ENCODE data around the gene NEK5.

The NEK5 gene

DNA sequence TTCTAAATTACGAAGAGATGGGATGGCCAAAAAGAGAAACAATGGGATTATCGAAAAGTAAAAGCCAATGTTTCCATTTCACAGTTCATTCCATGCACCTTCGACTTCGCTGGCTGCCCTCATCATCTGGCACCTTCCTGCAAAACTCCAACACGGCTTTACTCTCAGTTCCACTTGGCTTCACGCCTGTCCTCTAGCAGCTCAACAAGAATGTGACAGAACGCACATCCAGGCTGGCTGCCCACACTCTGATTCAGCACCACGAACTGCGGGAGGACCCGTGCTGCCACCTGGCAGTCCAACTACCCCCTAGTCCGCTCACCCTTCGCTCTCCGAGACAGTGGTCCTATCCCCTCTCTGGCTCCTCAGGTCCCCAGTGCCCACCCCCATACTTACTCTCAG lies 129.4 kb downstream of the NEK5 start:
- TF ChIP-seq, protein P1, sequence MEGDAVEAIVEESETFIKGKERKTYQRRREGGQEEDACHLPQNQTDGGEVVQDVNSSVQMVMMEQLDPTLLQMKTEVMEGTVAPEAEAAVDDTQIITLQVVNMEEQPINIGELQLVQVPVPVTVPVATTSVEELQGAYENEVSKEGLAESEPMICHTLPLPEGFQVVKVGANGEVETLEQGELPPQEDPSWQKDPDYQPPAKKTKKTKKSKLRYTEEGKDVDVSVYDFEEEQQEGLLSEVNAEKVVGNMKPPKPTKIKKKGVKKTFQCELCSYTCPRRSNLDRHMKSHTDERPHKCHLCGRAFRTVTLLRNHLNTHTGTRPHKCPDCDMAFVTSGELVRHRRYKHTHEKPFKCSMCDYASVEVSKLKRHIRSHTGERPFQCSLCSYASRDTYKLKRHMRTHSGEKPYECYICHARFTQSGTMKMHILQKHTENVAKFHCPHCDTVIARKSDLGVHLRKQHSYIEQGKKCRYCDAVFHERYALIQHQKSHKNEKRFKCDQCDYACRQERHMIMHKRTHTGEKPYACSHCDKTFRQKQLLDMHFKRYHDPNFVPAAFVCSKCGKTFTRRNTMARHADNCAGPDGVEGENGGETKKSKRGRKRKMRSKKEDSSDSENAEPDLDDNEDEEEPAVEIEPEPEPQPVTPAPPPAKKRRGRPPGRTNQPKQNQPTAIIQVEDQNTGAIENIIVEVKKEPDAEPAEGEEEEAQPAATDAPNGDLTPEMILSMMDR (IDR thresholded peaks at IDR 0.05; ENCODE audit: low read depth, low read length): no peak
- H3K4me3 ChIP-seq (replicated peaks in 1 of 2; ENCODE audit: low read depth in 2 of 2, low read length in 2 of 2): no peak overlapping the region
- DNase-seq (ENCODE audit: low read depth in 2 of 2): peak in 1 of 2 donors; percentile 29

DNA sequence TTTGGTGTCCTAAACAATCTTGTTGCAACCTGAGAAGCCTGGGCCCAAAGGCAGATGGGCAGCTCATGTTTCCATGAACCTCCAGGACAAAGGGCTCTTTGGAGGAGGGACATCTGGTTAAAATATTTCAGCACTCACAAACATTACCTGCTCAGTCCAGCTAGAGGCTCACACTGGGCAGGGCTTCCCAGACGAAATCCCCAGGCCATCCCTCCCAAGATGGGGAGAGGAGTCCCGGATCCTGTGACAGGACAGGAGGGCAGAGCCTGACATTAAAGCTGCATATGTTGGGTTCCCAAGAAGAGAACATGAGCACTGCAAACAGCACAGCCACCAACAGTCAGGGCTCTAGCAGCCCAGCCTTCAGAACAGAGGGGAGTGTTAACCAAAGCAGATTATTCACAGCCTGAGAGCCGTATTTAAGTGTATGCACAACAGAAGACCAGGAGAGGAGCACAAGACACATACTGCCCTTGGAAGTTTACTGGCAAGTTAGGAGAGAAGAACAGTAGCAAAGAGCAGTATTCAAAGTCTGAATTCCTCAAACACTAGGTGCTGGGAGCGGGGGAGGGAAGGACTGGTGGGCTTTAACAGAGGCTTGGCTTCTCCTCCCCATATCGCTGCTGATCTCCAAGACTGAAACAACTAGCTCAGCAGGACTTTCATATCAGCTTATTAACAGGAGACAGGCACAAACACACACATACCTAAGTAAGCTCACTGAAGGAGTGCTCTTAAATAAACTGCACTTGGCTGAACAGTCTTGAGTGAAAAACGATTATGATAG lies 130.0 kb downstream of the NEK5 start:
- TF ChIP-seq, protein P1 (IDR thresholded peaks at IDR 0.05; ENCODE audit: low read depth, low read length): no peak
- DNase-seq (ENCODE audit: low read depth in 2 of 2): no peak
- H3K4me3 ChIP-seq (replicated peaks in 1 of 2; ENCODE audit: low read depth in 2 of 2, low read length in 2 of 2): no peak overlapping the region

DNA sequence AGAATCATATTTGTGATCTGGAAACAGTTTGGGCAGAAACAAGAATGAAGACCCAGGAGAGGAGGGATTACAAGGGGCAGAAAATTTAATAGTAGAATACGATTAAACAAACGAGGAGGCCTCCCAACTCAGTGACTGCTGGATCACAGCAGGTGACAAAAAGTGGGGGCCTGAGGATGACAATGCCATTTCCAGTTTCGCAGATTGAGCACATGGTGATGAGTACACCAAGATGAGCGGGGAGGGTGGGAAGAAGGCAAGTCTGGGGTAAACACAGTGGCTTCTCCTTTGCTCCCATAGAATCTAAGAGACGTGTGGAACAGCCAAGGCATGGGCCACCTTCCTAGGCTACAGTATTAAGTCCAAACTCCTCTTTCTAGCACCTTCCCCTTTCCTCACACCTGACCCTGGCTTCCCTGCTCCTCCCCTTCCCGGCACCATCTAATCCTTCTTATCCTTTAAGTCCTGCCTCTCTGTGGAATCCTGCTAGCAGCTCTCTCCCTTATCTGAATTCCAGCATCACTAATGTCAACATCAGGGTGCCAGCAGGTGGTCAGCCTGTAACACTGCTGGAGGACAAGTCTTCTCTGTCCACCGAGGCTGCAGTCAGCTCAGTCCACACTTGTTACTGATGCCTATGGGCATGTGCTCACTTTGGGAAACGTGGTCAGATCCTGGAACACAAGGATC lies 131.1 kb downstream of the NEK5 start:
- TF ChIP-seq, protein P1 (IDR thresholded peaks at IDR 0.05; ENCODE audit: low read depth, low read length): no peak
- no peak overlapping the region for H3K4me3 ChIP-seq (replicated peaks in 1 of 2; ENCODE audit: low read depth in 2 of 2, low read length in 2 of 2)
- DNase-seq (ENCODE audit: low read depth in 2 of 2): no peak

DNA sequence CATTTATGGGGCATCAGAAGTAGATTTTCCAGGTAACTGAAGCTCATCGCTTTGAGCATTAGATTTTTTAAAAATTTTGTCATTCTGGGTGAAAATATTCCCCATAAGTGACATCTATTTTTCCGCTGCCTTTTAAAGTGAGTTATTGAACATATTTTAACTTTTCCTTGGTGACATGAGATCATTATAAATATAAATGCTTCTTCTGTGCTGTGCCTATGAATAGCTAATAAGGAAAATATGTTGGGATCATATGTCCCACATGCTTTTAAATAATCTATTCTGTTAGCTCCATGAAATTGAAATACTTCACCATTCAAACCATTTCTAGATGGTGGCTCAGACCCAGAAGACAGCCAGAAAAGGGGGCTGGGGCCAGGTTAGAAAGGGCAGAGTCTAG lies 131.7 kb downstream of the NEK5 start:
- no peak for DNase-seq (ENCODE audit: low read depth in 2 of 2)
- H3K4me3 ChIP-seq (replicated peaks in 1 of 2; ENCODE audit: low read depth in 2 of 2, low read length in 2 of 2): no peak overlapping the region
- TF ChIP-seq, protein P1 (IDR thresholded peaks at IDR 0.05; ENCODE audit: low read depth, low read length): no peak

DNA sequence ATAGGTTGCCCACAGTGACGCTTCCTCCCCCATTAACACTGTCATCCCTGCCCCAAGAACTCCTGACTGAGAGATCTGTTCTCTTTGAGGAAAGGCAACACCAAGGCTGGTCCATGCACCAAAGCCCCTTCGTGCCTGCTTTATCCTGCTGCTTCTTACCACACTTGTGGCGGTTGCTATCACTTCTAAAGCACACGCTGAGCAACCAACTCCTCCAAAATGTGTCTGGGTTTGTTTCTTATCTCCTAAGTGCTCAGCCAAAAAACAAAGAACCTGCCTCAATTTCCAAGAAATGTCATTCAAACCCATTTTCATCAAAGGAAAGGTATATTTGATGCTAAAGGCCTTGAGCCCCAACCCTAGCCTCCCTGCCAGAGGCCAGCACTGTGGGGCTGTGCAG lies 132.2 kb downstream of the NEK5 start:
- no peak for DNase-seq (ENCODE audit: low read depth in 2 of 2)
- TF ChIP-seq, protein P1 (IDR thresholded peaks at IDR 0.05; ENCODE audit: low read depth, low read length): no peak
- no peak overlapping the region for H3K4me3 ChIP-seq (replicated peaks in 1 of 2; ENCODE audit: low read depth in 2 of 2, low read length in 2 of 2)

DNA sequence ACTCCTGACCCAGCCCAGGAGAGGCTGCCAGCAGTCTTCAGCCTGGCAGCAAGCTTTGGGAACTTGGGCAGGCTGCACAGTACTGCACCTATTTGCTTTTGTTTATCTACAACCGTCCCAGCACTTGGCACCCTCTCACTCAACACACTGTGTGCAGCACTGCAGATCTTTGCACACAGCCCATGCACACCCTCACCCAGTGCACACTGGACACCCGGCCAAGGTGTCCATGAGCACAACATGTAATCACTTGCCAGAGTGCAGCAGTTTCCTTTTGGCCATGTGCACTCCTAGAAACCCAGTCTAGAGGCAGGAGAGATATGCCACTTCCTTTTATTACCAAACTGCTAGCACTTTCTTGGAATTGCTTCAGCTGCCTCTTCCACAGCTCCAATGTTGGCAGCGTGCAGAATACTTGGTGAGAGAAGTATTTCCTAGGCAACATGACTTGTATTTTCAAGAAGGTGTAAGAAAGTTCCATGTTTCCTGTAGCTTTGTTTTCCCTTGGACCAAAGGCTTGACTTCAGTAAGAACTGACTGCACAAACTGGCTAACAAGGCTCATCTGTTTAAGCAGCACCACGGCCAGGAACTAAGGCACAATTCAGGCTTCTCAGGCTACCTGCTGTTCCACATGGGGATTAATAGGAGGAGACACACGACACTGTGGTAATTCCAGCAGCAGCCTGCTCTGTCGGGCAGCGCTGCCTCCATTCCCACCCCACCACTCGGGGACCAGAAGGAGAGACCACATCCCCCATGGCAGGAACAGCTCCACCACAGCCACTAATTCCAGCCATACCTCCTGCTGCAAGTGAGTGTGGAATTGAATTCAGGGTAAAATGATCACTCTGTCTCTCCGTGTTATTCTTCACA lies 133.0 kb downstream of the NEK5 start:
- peak in 1 of 2 donors; percentile 85 for DNase-seq (ENCODE audit: low read depth in 2 of 2)
- TF ChIP-seq, protein P1 (IDR thresholded peaks at IDR 0.05; ENCODE audit: low read depth, low read length): no peak
- no peak overlapping the region for H3K4me3 ChIP-seq (replicated peaks in 1 of 2; ENCODE audit: low read depth in 2 of 2, low read length in 2 of 2)
